ENCODE data around the gene RBMS3. TPM values are rescaled to one million over a fixed set of nuclear protein-coding genes. Genes with fewer than 3 reads are reported as not detected.

The RBMS3 gene
- total RNA-seq, 2 donors from 2014 or later: 31.7 to 45.1 TPM

DNA sequence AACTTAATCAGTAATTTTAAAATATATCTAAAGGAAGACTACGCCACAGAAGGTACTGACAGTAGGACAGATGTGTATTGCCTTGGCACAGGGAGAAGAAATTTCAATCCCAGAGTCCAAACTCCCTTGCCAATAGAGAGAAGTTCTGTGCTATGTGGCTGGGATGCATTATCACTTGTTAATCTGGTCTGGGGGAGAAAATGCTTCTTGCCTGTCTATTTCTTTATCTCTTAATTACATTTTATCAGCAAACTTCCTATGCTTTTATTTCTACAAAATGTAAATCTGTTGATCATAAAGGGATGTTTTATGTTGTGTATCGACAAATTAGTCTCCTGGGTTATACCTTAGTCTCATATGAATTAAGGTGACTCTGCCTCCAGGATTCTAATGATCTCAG lies 21.7 kb downstream of the RBMS3 start:
- Histone ChIP-seq H3K36me3 (no peaks in the 10 kb centered on the region), H3K27ac (no peak overlapping the region), H3K4me3 (no peak overlapping the region), H3K9me3 (no peaks in the 10 kb centered on the region), H3K27me3 (replicated peaks; ENCODE audit: insufficient read depth) (no peaks in the 10 kb centered on the region), H3K4me1 (replicated peaks) (no peaks in the 10 kb centered on the region)
- TF ChIP-seq, protein P1, sequence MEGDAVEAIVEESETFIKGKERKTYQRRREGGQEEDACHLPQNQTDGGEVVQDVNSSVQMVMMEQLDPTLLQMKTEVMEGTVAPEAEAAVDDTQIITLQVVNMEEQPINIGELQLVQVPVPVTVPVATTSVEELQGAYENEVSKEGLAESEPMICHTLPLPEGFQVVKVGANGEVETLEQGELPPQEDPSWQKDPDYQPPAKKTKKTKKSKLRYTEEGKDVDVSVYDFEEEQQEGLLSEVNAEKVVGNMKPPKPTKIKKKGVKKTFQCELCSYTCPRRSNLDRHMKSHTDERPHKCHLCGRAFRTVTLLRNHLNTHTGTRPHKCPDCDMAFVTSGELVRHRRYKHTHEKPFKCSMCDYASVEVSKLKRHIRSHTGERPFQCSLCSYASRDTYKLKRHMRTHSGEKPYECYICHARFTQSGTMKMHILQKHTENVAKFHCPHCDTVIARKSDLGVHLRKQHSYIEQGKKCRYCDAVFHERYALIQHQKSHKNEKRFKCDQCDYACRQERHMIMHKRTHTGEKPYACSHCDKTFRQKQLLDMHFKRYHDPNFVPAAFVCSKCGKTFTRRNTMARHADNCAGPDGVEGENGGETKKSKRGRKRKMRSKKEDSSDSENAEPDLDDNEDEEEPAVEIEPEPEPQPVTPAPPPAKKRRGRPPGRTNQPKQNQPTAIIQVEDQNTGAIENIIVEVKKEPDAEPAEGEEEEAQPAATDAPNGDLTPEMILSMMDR (IDR thresholded peaks at IDR 0.05): no peak
- no peak for TF ChIP-seq POLR2A (IDR thresholded peaks at IDR 0.05)
- TF ChIP-seq POLR2AphosphoS5 (IDR thresholded peaks at IDR 0.05): no peak
- no peak for DNase-seq (ENCODE audit: low spot score)
- intact Hi-C loops (cut with DNase I): no loop called here
- 95% methylated on average over 2 of the region's 2 CpGs for WGBS

DNA sequence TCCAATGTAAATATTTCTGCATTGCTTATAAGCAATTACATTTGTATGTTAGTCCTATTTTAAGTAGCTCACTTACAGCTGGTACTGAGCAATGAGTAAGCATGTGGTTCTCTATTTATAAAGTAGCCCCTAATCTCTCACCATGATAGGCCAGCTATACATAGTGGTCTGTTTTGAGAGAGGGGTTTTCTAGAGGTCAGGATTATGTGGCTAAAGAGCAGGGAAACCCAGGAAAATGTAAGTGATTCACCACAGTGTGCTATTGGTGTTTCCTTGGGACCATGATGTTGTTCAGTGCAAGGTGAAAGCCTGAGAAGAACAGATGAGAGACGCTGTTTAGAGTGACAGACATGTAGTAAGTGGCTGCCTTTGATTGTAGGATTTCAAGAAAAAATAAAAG lies 26.4 kb downstream of the RBMS3 start:
- intact Hi-C loops (cut with DNase I): no loop called here
- no peaks in the 10 kb centered on the region for H3K9me3 ChIP-seq
- TF ChIP-seq POLR2AphosphoS5 (IDR thresholded peaks at IDR 0.05) (no peak), POLR2A (IDR thresholded peaks at IDR 0.05) (no peak)
- TF ChIP-seq, protein P1 (IDR thresholded peaks at IDR 0.05): no peak
- H3K4me1 ChIP-seq (replicated peaks): no peaks in the 10 kb centered on the region
- WGBS: 97% methylated on average over 1 of the region's 1 CpG
- no peak overlapping the region for H3K27ac ChIP-seq
- H3K4me3 ChIP-seq: no peak overlapping the region
- H3K36me3 ChIP-seq: no peaks in the 10 kb centered on the region
- no peak for DNase-seq (ENCODE audit: low spot score)
- H3K27me3 ChIP-seq (replicated peaks; ENCODE audit: insufficient read depth): no peaks in the 10 kb centered on the region

DNA sequence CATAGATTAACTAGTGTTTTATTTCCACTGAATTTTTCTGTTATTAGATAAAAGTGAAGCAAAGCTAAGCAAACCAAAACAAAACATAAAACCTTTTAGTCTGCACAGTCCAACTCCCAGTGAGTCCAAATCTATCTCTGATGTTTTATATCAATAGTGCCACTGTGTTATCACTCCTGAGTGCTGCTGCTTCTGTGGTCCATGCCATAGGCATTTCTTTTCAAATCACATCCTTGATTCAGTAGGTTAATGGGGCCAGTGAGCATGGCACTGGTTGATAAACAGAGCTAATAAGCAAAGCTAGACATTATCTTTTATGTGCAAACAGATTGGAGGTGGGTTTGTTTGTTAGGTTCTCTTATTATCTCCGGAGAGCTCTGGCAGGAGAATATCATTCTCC lies 30.0 kb downstream of the RBMS3 start:
- no peaks in the 10 kb centered on the region for H3K4me1 ChIP-seq (replicated peaks)
- H3K4me3 ChIP-seq: no peak overlapping the region
- H3K9me3 ChIP-seq: no peaks in the 10 kb centered on the region
- 72% methylated on average over 1 of the region's 1 CpG for WGBS
- no peaks in the 10 kb centered on the region for H3K36me3 ChIP-seq
- TF ChIP-seq, protein P1 (IDR thresholded peaks at IDR 0.05): no peak
- no peak for TF ChIP-seq POLR2AphosphoS5 (IDR thresholded peaks at IDR 0.05)
- H3K27ac ChIP-seq: no peak overlapping the region
- H3K27me3 ChIP-seq (replicated peaks; ENCODE audit: insufficient read depth): no peaks in the 10 kb centered on the region
- no peak for DNase-seq (ENCODE audit: low spot score)
- intact Hi-C loops (cut with DNase I): no loop called here

DNA sequence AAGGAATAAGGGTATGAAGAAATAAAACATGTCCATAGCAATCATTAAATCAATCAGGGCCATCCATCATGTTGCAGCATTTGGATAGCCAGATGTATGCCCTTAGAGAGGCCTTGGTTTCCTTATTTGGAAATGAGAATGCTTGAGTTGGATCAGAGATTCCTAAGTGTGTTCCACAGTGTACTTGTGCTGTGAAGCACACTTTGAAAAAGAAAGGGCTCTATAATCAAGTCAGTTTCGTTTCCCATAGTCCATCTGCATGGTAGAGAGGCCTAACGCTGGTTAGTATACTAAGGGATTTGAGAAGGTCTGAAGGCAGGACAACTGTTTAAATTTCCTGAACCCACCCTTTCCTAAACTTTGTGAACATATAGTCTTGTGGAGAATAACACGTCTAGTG lies 30.9 kb downstream of the RBMS3 start:
- WGBS: 61% methylated on average over 3 of the region's 3 CpGs
- no peak for DNase-seq (ENCODE audit: low spot score)
- TF ChIP-seq, protein P1 (IDR thresholded peaks at IDR 0.05): no peak
- Histone ChIP-seq H3K4me1 (replicated peaks) (no peaks in the 10 kb centered on the region), H3K27me3 (replicated peaks; ENCODE audit: insufficient read depth) (no peaks in the 10 kb centered on the region), H3K27ac (no peak overlapping the region), H3K4me3 (no peak overlapping the region), H3K36me3 (no peaks in the 10 kb centered on the region), H3K9me3 (no peaks in the 10 kb centered on the region)
- intact Hi-C loops (cut with DNase I): no loop called here

DNA sequence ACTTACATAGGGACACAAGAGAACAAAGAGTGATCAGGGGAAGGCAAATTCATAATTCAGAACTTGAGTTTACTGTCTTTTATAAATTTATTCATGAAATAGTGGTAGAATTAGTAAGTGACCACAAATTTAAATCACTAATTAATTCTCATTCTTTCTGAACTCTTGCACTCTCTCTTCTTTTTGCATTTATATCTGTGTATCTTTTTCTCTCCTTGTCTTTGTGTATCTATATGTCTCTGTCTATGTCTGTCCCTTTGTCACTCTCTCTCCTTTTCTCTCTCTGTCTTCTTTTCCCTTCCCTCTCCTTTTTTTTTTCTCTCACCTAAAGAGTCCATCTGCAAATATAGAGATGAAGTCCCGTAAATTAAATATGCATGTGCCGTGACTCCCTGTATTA lies 31.5 kb downstream of the RBMS3 start:
- no peak overlapping the region for H3K27ac ChIP-seq
- no peaks in the 10 kb centered on the region for H3K27me3 ChIP-seq (replicated peaks; ENCODE audit: insufficient read depth)
- H3K36me3 ChIP-seq: no peaks in the 10 kb centered on the region
- WGBS: 89% methylated on average over 2 of the region's 2 CpGs
- H3K9me3 ChIP-seq: no peaks in the 10 kb centered on the region
- no peak for DNase-seq (ENCODE audit: low spot score)
- H3K4me3 ChIP-seq: no peak overlapping the region
- intact Hi-C loops (cut with DNase I): no loop called here
- no peaks in the 10 kb centered on the region for H3K4me1 ChIP-seq (replicated peaks)
- TF ChIP-seq, protein P1 (IDR thresholded peaks at IDR 0.05): no peak
- TF ChIP-seq POLR2A (IDR thresholded peaks at IDR 0.05) (no peak), POLR2AphosphoS5 (IDR thresholded peaks at IDR 0.05) (no peak)
